Measurements from ENCODE around the gene POGLUT3. TPM values are rescaled to one million over a fixed set of nuclear protein-coding genes. Genes with fewer than 3 reads are reported as not detected.

Gene POGLUT3
- total and polyA plus RNA-seq, 11 donors, result 5.3 to 19.8 (median 10.0) TPM

GRCh38 chr11:108508653-108509593 lies 10.7 kb upstream of the POGLUT3 start:
- H3K9me3 ChIP-seq, result no peaks in the 10 kb centered on the region

GRCh38 chr11:108501396-108501795 lies 3.2 kb upstream of the POGLUT3 start:
- H3K9me3 ChIP-seq, result no peaks in the 10 kb centered on the region
- ATAC-seq (no peak), DNase-seq (no peak)
- H3K4me3 ChIP-seq, result no peak overlapping the region
- WGBS, 4 donors, result 65 to 74% (median 66%) methylated on average over 5 of the region's 5 CpGs
- no peaks in the 10 kb centered on the region for H3K36me3 ChIP-seq
- intact Hi-C loops (cut with DNase I), result loop anchor here in 1 of 10 donors (10.0 kb wide), 1 partner anchor 143 kb away; no protein-coding TSS in a partner anchor
- H3K27me3 ChIP-seq, result no peaks in the 10 kb centered on the region
- H3K4me1 ChIP-seq, result peaks cover 0 to 12% (median 5%) of the 10 kb centered on the region in 12 donors
- H3K27ac ChIP-seq, result no peak overlapping the region
- TF ChIP-seq POLR2A (IDR thresholded peaks at IDR 0.05) (no peak), CTCF (IDR thresholded peaks at IDR 0.05) (no peak)

More at GRCh38 chr11:108508653-108509593, 10.7 kb upstream of the POGLUT3 start:
- Histone ChIP-seq H3K36me3 (no peaks in the 10 kb centered on the region), H3K4me1 (no peaks in the 10 kb centered on the region), H3K4me3 (no peak overlapping the region), H3K27ac (no peak overlapping the region), H3K27me3 (no peaks in the 10 kb centered on the region)
- no peak for ATAC-seq
- WGBS, 4 donors, result 57 to 65% (median 62%) methylated on average over 3 of the region's 3 CpGs
- no peak for DNase-seq
- no peak for TF ChIP-seq CTCF (IDR thresholded peaks at IDR 0.05)
- intact Hi-C loops (cut with DNase I), result loop anchor here in 2 of 10 donors (2.0 to 10.0 kb wide), 2 partner anchors 28 to 136 kb away; no protein-coding TSS in a partner anchor

- Histone ChIP-seq H3K36me3 (no peaks in the 10 kb centered on the region), H3K27me3 (no peaks in the 10 kb centered on the region), H3K27ac (no peak overlapping the region), H3K4me1 (peaks cover 0 to 12% (median 5%) of the 10 kb centered on the region in 12 donors), H3K9me3 (no peaks in the 10 kb centered on the region), H3K4me3 (no peak overlapping the region)
- intact Hi-C loops (cut with DNase I), result loop anchor here in 1 of 10 donors (10.0 kb wide), 1 partner anchor 144 kb away; no protein-coding TSS in a partner anchor
- TF ChIP-seq CTCF (IDR thresholded peaks at IDR 0.05) (no peak), POLR2A (IDR thresholded peaks at IDR 0.05) (no peak)
- ATAC-seq, result no peak
- WGBS, 4 donors, result 53 to 60% (median 57%) methylated on average over 2 of the region's 2 CpGs
- no peak for DNase-seq
Measured at GRCh38 chr11:108500721-108501120, 2.5 kb upstream of the POGLUT3 start.

GRCh38 chr11:108500169-108500568 lies 2.0 kb upstream of the POGLUT3 start:
- H3K4me3 ChIP-seq, result no peak overlapping the region
- no peaks in the 10 kb centered on the region for H3K27me3 ChIP-seq
- DNase-seq (no peak), ATAC-seq (no peak)
- H3K9me3 ChIP-seq, result no peaks in the 10 kb centered on the region
- 94 to 98% (median 97%) methylated on average over 4 of the region's 4 CpGs for WGBS, 4 donors
- intact Hi-C loops (cut with DNase I), result loop anchor here in 1 of 10 donors (10.0 kb wide), 1 partner anchor 145 kb away; no protein-coding TSS in a partner anchor
- H3K27ac ChIP-seq, result no peak overlapping the region
- H3K4me1 ChIP-seq, result peaks cover 0 to 12% (median 5%) of the 10 kb centered on the region in 12 donors
- TF ChIP-seq POLR2A (IDR thresholded peaks at IDR 0.05), result no peak
- no peaks in the 10 kb centered on the region for H3K36me3 ChIP-seq
